ENCODE data around the gene FAM13A. TPM values are rescaled to one million over a fixed set of nuclear protein-coding genes. Genes with fewer than 3 reads are reported as not detected.
A peak's percentile ranks its signal among the peaks of the same experiment; 100 is the strongest.

The FAM13A gene
- total and polyA plus RNA-seq, 2 experiments from 2014 or later = 23.3 to 43.8 TPM

- Histone ChIP-seq H3K4me3 (peak overlapping the region; percentile 2), H3K27me3 (no peaks in the 10 kb centered on the region), H3K9me3 (ENCODE audit: low read depth) (no peaks in the 10 kb centered on the region), H3K4me1 (ENCODE audit: low read depth) (peaks cover 24% of the 10 kb centered on the region), H3K27ac (no peak overlapping the region), H3K36me3 (no peaks in the 10 kb centered on the region)
- no peak for DNase-seq (ENCODE audit: low read depth in 1 of 2, low spot score in 1 of 2)
- TF ChIP-seq CTCF (IDR thresholded peaks at IDR 0.05; ENCODE audit: low read depth, low read length) = no peak
Observed at GRCh38 chr4:89054627-89055026, 2.4 kb downstream of the FAM13A start.

- DNase-seq (ENCODE audit: low read depth in 1 of 2, low spot score in 1 of 2) = no peak
- TF ChIP-seq CTCF (IDR thresholded peaks at IDR 0.05; ENCODE audit: low read depth, low read length) = no peak
- Histone ChIP-seq H3K27me3 (no peaks in the 10 kb centered on the region), H3K36me3 (no peaks in the 10 kb centered on the region), H3K4me3 (no peak overlapping the region), H3K9me3 (ENCODE audit: low read depth) (no peaks in the 10 kb centered on the region), H3K4me1 (ENCODE audit: low read depth) (peaks cover 9% of the 10 kb centered on the region), H3K27ac (no peak overlapping the region)
Observed at GRCh38 chr4:89049853-89050252, 7.1 kb downstream of the FAM13A start.

GRCh38 chr4:89048906-89049601 is 7.9 kb downstream of the FAM13A start:
- no peak for DNase-seq (ENCODE audit: low read depth in 1 of 2, low spot score in 1 of 2)
- Histone ChIP-seq H3K9me3 (ENCODE audit: low read depth) (no peaks in the 10 kb centered on the region), H3K4me3 (no peak overlapping the region), H3K36me3 (no peaks in the 10 kb centered on the region), H3K27me3 (no peaks in the 10 kb centered on the region), H3K4me1 (ENCODE audit: low read depth) (peaks cover 1% of the 10 kb centered on the region), H3K27ac (no peak overlapping the region)
- no peak for TF ChIP-seq CTCF (IDR thresholded peaks at IDR 0.05; ENCODE audit: low read depth, low read length)

GRCh38 chr4:89044147-89044900 is 12.7 kb downstream of the FAM13A start:
- no peaks in the 10 kb centered on the region for H3K4me1 ChIP-seq (ENCODE audit: low read depth)
- H3K36me3 ChIP-seq = no peaks in the 10 kb centered on the region
- DNase-seq (ENCODE audit: low read depth in 1 of 2, low spot score in 1 of 2) = no peak
- H3K9me3 ChIP-seq (ENCODE audit: low read depth) = no peaks in the 10 kb centered on the region
- H3K27ac ChIP-seq = no peak overlapping the region
- H3K27me3 ChIP-seq = no peaks in the 10 kb centered on the region
- TF ChIP-seq CTCF (IDR thresholded peaks at IDR 0.05; ENCODE audit: low read depth, low read length) = no peak
- no peak overlapping the region for H3K4me3 ChIP-seq

- Histone ChIP-seq H3K9me3 (ENCODE audit: low read depth) (no peaks in the 10 kb centered on the region), H3K4me3 (no peak overlapping the region), H3K27ac (no peak overlapping the region), H3K27me3 (no peaks in the 10 kb centered on the region), H3K36me3 (no peaks in the 10 kb centered on the region), H3K4me1 (ENCODE audit: low read depth) (no peaks in the 10 kb centered on the region)
- no peak for DNase-seq (ENCODE audit: low read depth in 1 of 2, low spot score in 1 of 2)
- no peak for TF ChIP-seq CTCF (IDR thresholded peaks at IDR 0.05; ENCODE audit: low read depth, low read length)
Observed at GRCh38 chr4:89042055-89042454, 14.9 kb downstream of the FAM13A start.

Data from cardiac muscle cell (in vitro differentiated cells and primary cell).